Measurements from ENCODE around the gene UPF2.

The UPF2 gene

DNA sequence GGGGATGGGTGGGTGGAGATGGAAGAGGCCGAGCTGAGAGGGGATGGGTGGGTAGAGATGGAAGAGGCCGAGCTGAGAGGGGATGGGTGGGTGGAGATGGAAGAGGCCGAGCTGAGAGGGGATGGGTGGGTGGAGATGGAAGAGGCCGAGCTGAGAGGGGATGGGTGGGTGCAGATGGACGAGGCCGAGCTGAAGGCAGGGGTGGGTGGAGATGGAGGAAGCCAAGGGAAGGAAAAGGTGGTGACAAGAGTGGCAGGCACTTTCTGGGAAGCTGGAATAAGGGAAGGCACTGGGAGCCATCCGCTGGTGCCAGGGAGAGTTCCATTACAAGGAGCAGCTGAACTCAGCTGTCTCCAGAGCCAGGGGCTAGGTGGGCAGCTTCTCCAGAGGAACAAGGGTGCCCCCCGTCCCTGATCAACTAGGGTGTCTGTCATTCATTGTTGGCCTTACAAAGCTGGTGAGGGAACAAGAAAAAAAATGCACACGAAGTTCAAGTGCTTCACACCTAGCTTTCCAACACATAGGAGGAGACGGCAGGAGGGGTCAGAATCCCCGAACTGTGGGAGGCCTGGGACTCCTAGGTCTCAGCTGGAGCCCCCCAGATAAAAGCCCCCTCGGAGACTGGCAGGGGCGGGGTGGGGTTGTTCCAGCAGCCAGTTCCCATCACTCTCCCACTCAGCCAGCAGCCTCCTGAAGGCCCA is 157.0 kb downstream of the UPF2 start:
- in situ Hi-C loops (cut with MboI; ENCODE audit: low sequenced_read_pairs), result no loop called here

DNA sequence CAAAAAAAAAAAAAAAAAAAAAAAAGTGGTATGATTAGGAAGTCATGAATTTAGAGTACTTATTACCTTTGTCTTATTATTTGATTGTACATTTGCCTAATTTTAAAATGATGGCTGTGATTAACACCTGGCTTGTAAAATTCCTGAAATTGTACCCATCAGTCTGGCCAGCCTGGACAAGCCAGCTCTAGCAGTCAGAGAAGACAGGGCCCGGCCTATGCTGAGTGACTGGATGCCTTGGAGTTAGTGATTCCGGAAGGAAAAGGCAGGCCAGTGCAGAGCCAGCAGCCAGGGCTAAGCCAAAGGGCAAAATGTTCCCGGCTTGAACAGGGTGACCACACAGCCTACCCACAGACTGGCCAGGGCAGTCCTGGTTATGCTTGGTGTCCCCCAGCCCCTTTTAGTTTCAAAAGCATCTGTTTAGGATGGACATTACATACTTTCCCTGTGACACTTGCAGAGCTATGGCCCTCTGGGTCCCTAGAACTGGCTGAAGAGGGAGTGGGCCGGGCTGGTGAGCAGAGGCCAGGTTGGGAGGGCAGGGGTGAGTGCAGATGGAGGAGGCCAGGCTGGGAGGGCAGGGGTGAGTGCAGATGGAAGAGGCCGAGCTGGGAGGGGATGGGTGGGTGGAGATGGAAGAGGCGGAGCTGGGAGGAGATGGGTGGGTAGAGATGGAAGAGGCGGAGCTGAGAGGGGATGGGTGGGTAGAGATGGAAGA is 157.7 kb downstream of the UPF2 start:
- in situ Hi-C loops (cut with MboI; ENCODE audit: low sequenced_read_pairs), result no loop called here

DNA sequence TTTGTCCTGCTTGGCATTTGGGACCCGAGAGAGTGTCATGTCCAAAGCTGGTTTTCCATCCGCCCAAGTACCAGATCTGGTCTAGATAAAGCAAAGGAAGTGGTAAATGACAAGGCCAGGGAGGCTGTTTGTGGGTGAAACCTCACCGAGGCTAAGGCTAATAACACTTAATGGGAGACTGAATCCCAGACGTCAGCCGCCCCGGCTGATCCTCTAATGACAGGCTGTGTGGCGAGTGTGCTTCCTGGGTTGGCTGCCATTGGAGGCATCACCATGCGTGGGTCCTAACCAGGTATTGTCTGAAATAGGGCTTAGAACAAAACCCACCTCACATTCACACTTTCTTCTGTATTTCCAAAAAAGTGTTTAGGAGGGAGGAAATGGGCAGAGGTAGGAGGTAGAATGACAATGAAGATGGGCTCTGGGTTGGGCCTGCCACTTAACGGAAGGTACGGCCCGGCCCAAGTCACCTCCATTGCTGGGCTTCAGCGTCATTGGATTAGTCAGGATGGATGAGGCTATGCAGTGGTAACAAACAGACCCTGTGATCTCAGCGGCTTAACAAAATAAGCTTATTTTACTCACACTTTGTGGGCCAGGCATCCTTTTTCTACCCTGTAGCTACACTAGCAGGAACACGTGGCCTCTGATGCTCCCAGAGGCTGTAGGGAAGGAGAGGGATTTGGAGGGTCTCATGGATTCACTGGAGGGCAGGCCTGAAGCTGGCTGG is 159.8 kb downstream of the UPF2 start:
- in situ Hi-C loops (cut with MboI; ENCODE audit: low sequenced_read_pairs), result no loop called here

DNA sequence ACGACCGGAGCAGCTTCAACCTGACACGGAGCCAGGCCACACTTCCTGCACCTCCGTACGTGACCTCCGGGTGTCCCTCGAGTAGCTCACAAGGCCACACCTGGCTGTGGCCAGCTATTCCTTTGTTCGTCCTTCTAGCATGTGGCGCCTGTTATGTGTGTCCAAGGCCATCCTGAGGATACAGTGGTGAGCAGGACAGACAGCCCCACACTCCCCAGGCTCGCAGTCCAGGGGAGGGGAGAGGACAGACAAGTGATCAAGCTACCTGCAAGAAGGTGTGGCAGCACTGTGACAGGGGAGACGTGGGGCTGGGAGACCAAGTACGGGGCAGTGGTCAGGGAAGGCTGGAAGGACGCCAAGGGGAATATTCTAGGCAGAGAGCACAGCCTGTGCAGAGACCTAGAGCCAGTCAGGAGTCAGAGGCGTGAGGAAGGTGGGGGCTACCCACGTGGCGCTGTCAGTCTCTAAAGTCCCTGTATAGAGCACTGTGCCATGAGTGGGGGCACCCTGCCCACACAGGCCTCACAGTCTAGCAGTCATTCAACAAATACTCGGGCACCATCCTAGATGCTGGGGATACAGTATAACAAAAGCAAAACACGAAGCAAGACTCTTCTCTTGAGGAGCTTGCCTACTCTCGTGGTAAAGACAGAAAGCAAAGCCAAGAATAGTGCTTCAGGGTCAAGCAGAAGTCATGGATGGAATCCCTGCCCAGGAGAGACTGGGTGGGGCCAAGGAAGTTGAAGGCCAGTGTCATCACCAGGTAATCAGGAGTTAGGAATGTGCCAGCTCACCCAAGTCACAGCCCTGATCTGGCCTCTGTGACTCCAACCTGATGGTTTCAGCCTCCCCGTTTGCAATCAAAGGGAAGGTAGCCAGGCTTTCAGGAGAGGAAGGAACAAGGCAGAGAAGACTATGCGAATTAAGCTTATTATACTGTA is 160.9 kb downstream of the UPF2 start:
- in situ Hi-C loops (cut with MboI; ENCODE audit: low sequenced_read_pairs), result no loop called here

DNA sequence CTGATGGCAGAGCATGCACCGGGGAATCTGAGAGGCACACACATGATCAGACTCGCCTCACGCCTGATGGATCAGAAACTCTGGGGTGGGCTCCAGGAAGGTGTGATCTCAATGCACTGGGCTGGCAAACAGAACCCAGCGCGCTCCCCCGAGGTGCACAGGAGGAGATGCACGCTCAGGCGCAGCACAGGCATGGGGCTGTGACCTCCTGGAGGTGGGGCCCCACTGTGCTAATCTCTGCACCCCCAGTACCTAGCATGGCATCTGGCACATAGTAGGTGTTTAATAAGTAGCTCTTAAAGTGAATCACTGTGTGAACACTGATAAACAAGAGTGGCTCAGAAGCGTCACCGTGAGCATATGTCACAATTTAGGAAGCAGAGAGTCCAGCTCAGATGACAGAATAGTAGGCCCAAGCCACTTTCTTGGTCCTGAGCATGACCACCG is 161.6 kb downstream of the UPF2 start:
- in situ Hi-C loops (cut with MboI; ENCODE audit: low sequenced_read_pairs), result no loop called here

DNA sequence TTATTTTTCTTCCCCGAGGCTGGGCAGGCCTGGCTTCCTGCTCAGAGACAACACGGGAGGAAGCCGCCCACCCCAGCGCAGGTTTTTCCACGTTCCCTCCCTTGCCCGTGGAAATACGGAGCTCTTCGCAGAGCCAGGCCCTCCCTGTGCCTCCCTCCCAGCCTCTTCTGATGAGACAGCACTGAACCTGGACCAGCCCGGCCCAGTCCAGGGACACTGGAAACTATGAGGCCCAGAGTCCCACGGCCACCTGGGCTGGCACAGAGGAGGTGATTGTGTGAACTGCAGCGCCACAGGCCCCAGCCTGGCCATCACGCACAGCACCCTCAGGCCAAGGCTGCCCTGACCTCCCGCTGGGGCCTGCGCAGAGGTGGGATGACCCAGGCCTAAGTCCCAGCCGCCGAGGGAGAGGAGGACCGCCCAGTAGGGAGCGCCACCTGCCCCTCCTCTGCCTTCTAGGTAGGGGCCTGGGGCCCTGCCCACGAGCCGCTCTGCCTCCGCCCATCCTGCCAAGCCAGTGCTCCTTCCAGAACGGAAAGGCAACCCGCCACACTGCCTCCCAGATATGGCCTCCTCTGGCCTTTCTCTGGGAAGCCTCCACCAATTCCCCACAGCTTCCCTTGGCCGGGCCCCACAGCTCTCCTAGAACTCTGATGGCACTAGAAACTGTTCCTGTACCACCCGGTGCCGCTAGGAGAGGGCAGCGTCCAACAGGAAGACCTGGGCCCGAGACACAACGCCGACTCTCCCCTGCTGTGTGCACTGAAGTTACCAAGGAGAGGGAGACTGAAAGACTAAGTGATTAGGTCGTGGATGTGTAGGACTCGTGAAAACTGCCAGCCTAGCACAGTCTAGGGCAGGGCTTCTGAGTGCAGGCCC is 162.2 kb downstream of the UPF2 start:
- in situ Hi-C loops (cut with MboI; ENCODE audit: low sequenced_read_pairs), result no loop called here

DNA sequence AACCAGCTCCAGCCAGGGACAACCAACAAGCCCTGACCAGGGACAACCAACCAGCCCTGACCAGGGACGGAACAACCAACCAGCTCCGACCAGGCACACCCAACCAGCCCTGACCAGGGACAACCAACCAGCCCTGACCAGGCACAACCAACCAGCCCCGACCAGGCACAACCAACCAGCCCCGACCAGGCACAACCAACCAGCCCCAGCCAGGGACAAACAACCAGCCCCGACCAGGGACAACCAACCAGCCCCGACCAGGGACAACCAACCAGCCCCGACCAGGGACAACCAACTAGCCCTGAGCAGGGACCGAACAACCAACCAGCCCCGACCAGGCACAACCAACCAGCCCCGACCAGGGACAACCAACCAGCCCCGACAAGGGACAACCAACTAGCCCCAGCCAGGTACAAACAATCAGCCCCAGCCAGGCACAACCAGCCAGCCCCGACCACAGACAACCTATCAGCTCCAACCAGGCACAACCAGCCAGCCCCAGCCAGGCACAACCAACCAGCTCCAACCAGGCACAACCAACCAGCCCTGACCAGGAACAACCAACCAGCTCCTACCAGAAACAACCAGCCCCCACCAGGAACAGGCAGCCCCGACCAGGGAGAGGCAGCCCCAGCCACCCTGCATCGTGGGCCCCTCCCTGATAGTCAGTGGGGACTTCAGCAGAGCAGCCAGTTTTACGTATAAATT is 163.1 kb downstream of the UPF2 start:
- in situ Hi-C loops (cut with MboI; ENCODE audit: low sequenced_read_pairs), result no loop called here

DNA sequence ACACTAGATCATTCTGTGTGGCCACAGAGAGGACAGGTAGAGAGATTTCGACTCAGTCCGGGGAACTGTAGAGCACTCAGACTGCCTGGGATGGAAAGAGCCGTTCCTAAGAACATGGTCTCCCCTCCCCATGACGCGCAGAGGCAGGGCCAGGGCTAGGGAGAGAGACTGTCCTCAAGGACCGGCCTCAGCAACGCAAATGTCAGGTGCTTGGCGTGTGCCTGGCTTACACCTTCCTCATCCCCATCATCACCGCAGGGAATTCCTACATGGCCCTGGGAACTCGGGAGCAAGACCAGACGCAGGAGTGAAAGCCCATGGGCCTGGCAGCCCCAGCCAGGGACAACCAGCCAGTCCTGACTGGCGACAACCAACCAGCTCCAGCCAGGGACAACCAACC is 163.8 kb downstream of the UPF2 start:
- in situ Hi-C loops (cut with MboI; ENCODE audit: low sequenced_read_pairs), result no loop called here

DNA sequence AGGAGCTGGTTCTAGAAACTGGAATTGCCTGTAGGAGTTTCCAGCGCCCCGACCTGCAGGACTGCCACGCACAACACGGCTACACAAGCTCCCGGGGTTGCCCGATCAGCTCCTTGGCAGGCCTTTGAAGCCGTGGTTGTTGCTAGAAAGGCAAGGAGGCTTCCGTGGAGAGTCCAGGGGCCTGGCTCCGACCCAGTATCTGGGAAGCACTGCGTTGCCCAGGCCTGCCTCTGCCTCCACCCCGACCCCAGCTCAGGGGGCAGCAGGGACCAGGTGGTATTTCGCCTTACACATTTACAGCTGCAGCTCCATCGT is 165.1 kb downstream of the UPF2 start:
- in situ Hi-C loops (cut with MboI; ENCODE audit: low sequenced_read_pairs), result no loop called here

DNA sequence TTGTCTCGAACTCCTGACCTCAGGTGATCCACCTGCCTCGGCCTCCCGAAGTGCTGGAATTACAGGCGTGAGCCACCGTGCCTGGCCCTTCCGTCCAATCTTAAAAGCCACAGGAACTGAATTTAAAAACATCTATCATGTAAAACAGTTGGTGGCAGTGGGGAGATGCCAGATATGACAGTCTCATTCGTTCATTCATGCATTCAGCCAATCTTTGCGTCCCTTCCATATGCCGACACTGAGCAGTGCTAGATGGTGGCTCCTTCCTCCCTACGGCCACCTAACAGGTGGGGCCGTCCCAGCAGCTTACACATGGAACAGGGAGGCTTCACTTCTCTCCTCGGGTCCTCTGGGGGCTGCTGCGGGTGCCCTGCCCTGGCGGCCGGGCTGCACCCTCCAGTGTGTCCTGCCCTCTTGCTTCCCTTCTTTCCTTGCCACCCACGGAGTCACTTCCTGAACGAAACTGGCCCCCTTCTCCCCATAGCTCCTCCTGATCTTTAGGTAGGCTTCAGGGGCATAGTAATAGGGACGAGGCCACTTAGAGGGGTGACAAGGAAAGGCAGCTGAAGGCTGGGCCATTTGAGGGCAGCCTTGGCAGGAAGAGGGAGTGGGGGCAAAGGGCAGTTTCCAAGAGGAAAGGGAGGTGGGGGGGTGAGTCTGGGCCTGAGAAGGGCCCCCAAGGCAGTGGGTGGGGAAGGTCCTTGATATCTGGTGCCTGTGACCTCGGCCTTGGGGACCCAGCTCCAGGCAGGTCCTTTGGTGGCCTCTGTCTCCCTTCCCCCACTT is 165.6 kb downstream of the UPF2 start:
- in situ Hi-C loops (cut with MboI; ENCODE audit: low sequenced_read_pairs), result no loop called here

DNA sequence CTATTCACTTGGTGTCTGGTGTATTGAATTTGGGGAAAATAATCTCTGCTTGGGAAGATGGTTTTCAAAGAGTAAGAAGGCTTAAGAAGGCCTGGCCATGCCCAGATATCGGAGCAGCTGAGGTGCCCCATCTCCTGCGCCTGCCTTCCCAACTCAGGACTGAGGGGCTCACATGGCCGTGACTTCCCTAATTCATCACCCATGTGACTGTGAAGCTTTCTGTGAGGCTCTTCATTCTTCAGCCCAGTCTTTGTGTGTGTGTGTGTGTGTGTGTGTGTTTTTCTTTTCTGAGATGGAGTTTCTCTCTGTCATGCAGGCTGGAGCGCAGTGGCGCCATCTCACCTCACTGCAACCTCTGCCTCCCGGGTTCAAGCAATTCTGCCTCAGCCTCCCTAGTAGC is 166.3 kb downstream of the UPF2 start:
- in situ Hi-C loops (cut with MboI; ENCODE audit: low sequenced_read_pairs), result no loop called here

DNA sequence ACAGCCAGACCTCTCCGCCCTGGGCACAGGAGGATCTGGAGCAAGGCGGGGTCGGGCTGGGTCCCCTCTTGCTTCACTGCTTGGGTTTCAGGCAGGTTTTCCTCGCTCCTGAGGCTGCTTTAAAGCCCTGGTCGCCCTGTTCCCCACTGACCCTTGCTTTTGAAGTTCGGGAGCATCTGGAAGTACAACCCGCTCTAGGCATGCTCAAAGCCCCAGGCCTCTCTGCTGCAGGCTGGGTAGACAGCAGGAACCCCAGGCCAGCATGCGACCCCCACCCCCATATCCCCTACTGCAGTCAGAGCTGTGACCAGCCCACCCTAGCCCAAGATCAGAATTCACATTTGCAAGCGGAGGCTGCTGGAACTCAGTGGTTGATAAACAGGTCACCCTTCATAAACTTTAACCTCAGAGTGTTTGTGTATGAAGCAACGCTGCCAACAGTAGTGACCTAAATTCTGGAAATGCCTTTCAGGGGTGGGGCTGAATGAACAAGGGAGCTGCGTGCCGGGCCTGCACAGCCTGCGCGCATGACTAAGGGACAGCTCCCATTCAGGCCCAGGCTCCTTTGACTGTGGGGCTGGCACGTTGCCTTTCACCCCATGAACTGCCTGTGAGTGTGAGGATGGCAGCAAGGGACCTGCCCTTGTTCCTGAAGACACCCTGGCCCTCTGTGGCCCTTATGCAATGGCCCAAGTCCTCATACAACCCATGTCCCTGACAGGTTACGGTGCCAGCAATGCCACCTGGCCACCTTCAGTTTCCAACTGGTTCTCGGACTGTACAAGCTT is 166.9 kb downstream of the UPF2 start:
- in situ Hi-C loops (cut with MboI; ENCODE audit: low sequenced_read_pairs), result no loop called here

DNA sequence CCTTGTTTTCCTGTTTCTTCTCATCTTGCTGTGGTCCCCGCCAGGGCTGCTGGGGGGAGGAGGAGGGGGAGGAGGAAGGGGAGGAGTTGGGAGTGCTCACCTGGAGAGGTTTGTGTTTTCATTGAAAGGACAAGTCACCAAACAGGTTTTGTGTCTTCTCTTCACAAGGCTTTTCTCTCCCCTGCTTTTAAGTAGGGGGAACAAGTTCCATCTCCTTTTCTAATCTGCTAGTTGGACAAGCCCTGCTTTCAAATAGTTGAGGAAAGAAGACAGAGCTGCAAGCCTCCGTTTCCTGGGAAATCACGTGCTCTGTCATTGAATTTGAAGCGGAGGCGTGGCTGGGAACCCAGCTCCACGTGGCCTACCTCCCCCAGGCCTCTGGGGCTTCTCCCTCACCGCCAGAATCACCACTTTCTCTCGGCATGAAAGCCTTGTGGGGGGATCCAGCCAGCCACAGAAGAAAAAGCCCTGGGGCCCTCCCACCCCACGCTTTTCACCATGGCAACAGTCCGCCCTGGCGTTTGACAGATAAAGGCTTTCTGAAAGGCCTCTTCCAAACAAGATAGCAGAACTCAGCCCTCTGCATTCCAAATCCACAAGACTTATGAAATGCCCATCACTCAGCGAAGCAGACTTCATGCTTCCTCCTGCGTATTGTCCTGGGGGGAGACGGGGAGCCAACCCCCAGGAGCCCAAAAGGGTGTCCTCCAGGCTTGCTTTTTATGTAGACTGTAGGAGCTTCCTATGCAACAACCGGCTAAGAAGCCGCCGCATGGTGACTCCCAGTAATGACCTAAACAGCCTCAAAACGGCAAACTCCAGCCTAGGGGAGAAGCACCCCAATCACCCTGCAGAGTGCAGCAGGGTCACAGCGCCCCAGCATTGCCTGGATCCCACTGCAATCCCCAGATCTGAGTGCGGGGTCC is 167.8 kb downstream of the UPF2 start:
- in situ Hi-C loops (cut with MboI; ENCODE audit: low sequenced_read_pairs), result no loop called here

DNA sequence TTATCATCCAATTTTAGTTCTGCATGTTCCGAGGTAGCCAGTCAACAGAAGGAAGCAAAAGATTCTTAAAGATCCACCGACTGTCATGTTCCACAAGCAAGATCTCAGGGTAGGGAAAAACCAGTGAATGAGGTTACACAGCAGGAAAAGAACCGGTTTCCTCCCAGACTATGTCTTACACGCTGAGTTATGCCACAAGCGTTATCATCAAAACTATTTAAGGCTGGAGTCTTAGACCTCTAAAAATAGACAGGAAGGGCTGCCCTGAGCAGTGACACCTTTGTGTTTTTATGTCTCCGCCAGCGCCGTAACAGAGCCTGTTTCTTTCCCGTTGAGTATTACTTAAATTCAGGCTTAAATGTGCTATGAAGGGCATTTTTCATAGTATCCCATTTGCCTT is 171.1 kb downstream of the UPF2 start:
- in situ Hi-C loops (cut with MboI; ENCODE audit: low sequenced_read_pairs), result no loop called here

DNA sequence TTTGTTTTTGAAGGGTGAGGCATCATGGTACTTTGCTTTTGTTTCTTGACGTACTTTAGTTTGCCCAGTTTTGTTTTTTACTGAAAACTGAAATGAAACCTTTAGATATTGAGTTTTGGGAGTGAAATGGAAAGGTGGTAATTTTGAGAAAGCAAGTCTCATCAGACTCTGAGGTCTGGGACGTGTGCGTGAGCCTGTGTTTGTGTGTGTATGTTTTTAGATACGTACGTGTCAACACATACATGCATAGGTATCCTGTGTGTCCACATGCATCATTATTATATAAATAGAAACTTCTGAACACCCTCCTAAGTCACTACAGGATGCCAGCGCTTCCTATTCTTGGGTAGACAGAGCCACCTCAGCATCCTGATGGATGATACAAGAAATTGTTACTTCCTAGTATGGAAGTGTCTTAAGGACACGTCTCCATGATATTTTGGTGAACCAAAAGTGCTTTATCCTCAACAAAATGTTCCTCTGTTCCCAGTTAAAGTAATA is 171.7 kb downstream of the UPF2 start:
- in situ Hi-C loops (cut with MboI; ENCODE audit: low sequenced_read_pairs), result no loop called here

DNA sequence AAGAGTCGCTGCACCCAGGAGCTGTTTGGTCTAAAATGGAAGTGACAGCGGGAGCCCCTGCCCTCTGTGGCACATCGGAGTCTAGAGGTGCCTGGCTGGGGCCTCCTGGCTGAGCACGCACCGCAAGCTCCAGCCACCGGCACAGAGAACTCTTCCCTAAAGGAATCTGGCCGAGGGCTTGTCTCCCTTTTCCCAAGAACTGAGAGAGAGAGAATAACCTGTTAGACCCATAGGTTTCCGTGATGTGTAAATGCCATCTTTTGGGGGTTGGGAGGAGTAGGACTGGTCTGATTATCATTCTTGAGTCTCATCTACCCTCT is 172.2 kb downstream of the UPF2 start:
- in situ Hi-C loops (cut with MboI; ENCODE audit: low sequenced_read_pairs), result no loop called here

All from HL-60/S4 treated with phorbol 12-myristate 13-acetate at 8.2 ng/mL for 4 days and 3 days (cell line).